ENCODE measurements around the gene GCFC2. TPM values are rescaled to one million over a fixed set of nuclear protein-coding genes. Genes with fewer than 3 reads are reported as not detected.

Gene GCFC2
- total and polyA plus RNA-seq, 9 of the 15 experiments (the other 6 are each of a cell fraction or from before 2014, with no cell fraction given) = 10.5 to 40.6 (median 23.0) TPM

- TF ChIP-seq ZBTB11 (CRISPR knock-in tag; IDR thresholded peaks at IDR 0.05) (peak in 2 of 3 experiments; percentile 33 to 90; a peak in 3 of 6 replicates), TGIF2 (CRISPR knock-in tag; IDR thresholded peaks at IDR 0.05) (no peak; the same call in 1 of the 2 replicates), CREB3L1 (IDR thresholded peaks at IDR 0.05; ENCODE audit: borderline replicate concordance, low read depth) (peak; percentile 71; the same call in 1 of the 2 replicates), ZNF57 (CRISPR knock-in tag; IDR thresholded peaks at IDR 0.05) (no peak), SMARCA4 (IDR thresholded peaks at IDR 0.05) (no peak), CREM (IDR thresholded peaks at IDR 0.05; ENCODE audit: low read depth) (peak; percentile 94), POLR3G (IDR thresholded peaks at IDR 0.05; ENCODE audit: extremely low read depth, insufficient read length, insufficient replicate concordance) (no peak), PCBP2 (IDR thresholded peaks at IDR 0.05; ENCODE audit: low read depth, low read length, poor library complexity, severe bottlenecking) (no peak), NFRKB (IDR thresholded peaks at IDR 0.05; ENCODE audit: low read depth) (peak; percentile 84), YBX1 (IDR thresholded peaks at IDR 0.05) (no peak), TFAP4 (CRISPR knock-in tag; IDR thresholded peaks at IDR 0.05; ENCODE audit: borderline replicate concordance) (peak; percentile 56; the same call in 1 of the 2 replicates), THAP7 (CRISPR knock-in tag; IDR thresholded peaks at IDR 0.05) (no peak), EP400 (IDR thresholded peaks at IDR 0.05) (peak; percentile 80), HOXB6 (CRISPR knock-in tag; IDR thresholded peaks at IDR 0.05; ENCODE audit: borderline replicate concordance) (no peak), MBD2 (IDR thresholded peaks at IDR 0.05; ENCODE audit: borderline replicate concordance, low read depth) (peak; percentile 80), PTBP1 (IDR thresholded peaks at IDR 0.05; ENCODE audit: low read depth, low read length) (no peak), ERF (CRISPR knock-in tag; IDR thresholded peaks at IDR 0.05) (0 out of 2 replicates have a peak, but pooled peaks have one; percentile 31), SMC3 (conservative IDR thresholded peaks at IDR 0.05; ENCODE audit: insufficient read depth, low read depth, low read length) (no peak)
- TF ChIP-seq, protein P1, sequence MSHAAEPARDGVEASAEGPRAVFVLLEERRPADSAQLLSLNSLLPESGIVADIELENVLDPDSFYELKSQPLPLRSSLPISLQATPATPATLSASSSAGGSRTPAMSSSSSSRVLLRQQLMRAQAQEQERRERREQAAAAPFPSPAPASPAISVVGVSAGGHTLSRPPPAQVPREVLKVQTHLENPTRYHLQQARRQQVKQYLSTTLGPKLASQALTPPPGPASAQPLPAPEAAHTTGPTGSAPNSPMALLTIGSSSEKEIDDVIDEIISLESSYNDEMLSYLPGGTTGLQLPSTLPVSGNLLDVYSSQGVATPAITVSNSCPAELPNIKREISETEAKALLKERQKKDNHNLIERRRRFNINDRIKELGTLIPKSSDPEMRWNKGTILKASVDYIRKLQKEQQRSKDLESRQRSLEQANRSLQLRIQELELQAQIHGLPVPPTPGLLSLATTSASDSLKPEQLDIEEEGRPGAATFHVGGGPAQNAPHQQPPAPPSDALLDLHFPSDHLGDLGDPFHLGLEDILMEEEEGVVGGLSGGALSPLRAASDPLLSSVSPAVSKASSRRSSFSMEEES (CRISPR knock-in tag; IDR thresholded peaks at IDR 0.05) = no peak
Observed at GRCh38 chr2:75646583-75647425, 63.9 kb downstream of the GCFC2 start, which contains the start of gene MRPL19 (continued).

Data from K562 (cell line).